ENCODE data around the gene HSPE1.

- TF ChIP-seq SPI1 (IDR thresholded peaks at IDR 0.05; ENCODE audit: low read depth, low read length) (no peak), POLR2A (IDR thresholded peaks at IDR 0.05; ENCODE audit: low read depth, low read length) (no peak), POU2F2 (IDR thresholded peaks at IDR 0.05; ENCODE audit: low read depth, low read length) (no peak)
Observed at GRCh38 chr2:197455428-197455827, 44.8 kb upstream of the HSPE1 start.

Measured in GM12891 (cell line).